Measurements from ENCODE around the gene TUBGCP6.
"Not testable (repeated sequence)": the region's sequence is repeated elsewhere in the genome, so short reads cannot be mapped to it uniquely, and the experiment has no call there.

The TUBGCP6 gene

GRCh38 chr22:50278461-50278860 lies 33.6 kb upstream of the TUBGCP6 start:
- no peak for DNase-seq

- no peak for DNase-seq
Measured at GRCh38 chr22:50277761-50278160, 32.9 kb upstream of the TUBGCP6 start.

GRCh38 chr22:50276143-50276542 lies 31.3 kb upstream of the TUBGCP6 start:
- peak; percentile 68 for DNase-seq

GRCh38 chr22:50275181-50276055 lies 30.6 kb upstream of the TUBGCP6 start:
- DNase-seq = no peak

- DNase-seq = no peak
Measured at GRCh38 chr22:50274771-50275170, 29.9 kb upstream of the TUBGCP6 start.

GRCh38 chr22:50274311-50274710 lies 29.5 kb upstream of the TUBGCP6 start:
- DNase-seq = peak; percentile 58

- not testable (repeated sequence) for DNase-seq
Measured at GRCh38 chr22:50273781-50274180, 29.0 kb upstream of the TUBGCP6 start.

GRCh38 chr22:50273352-50273751 lies 28.5 kb upstream of the TUBGCP6 start:
- not testable (repeated sequence) for DNase-seq

- no peak for DNase-seq
Measured at GRCh38 chr22:50272044-50272802, 27.4 kb upstream of the TUBGCP6 start.

GRCh38 chr22:50271519-50271970 lies 26.7 kb upstream of the TUBGCP6 start:
- DNase-seq = peak; percentile 73

GRCh38 chr22:50270666-50271394 lies 26.0 kb upstream of the TUBGCP6 start:
- peak; percentile 74 for DNase-seq

GRCh38 chr22:50269970-50270665 lies 25.3 kb upstream of the TUBGCP6 start, which contains the start of gene MAPK11:
TSS of gene MAPK11 (minus strand) at chr22:50270380. CDS start at chr22:50270292, 88 bp downstream.
- peak; percentile 88 for DNase-seq

GRCh38 chr22:50269573-50269969 lies 24.7 kb upstream of the TUBGCP6 start:
- no peak for DNase-seq

- DNase-seq = no peak
Measured at GRCh38 chr22:50268655-50269113, 23.9 kb upstream of the TUBGCP6 start.

- DNase-seq = peak; percentile 64
Measured at GRCh38 chr22:50267591-50268390, 23.0 kb upstream of the TUBGCP6 start.

- no peak for DNase-seq
Measured at GRCh38 chr22:50266994-50267393, 22.2 kb upstream of the TUBGCP6 start.

GRCh38 chr22:50264946-50265669 lies 20.3 kb upstream of the TUBGCP6 start:
- no peak for DNase-seq

GRCh38 chr22:50264104-50264745 lies 19.4 kb upstream of the TUBGCP6 start:
- no peak for DNase-seq

GRCh38 chr22:50262973-50263617 lies 18.3 kb upstream of the TUBGCP6 start:
- no peak for DNase-seq

GRCh38 chr22:50262460-50262911 lies 17.7 kb upstream of the TUBGCP6 start:
- no peak for DNase-seq

Data from CD4-positive, alpha-beta T cell treated with Interleukin-21 for 1 hour (primary cell).